LNCAP (cell line): ENCODE data around the gene FNDC11.

Experiments
- TF ChIP-seq, protein P1 (sequence below): fragments of 450-650 bp; IDR thresholded peaks from 2 replicates; pipeline ENCODE4 v1.5.1; 2017; ENCODE audit warnings: mild to moderate bottlenecking

The FNDC11 gene

GRCh38 chr20:63591786-63592355 is 37.9 kb downstream of the FNDC11 start:
- TF ChIP-seq, protein P1, sequence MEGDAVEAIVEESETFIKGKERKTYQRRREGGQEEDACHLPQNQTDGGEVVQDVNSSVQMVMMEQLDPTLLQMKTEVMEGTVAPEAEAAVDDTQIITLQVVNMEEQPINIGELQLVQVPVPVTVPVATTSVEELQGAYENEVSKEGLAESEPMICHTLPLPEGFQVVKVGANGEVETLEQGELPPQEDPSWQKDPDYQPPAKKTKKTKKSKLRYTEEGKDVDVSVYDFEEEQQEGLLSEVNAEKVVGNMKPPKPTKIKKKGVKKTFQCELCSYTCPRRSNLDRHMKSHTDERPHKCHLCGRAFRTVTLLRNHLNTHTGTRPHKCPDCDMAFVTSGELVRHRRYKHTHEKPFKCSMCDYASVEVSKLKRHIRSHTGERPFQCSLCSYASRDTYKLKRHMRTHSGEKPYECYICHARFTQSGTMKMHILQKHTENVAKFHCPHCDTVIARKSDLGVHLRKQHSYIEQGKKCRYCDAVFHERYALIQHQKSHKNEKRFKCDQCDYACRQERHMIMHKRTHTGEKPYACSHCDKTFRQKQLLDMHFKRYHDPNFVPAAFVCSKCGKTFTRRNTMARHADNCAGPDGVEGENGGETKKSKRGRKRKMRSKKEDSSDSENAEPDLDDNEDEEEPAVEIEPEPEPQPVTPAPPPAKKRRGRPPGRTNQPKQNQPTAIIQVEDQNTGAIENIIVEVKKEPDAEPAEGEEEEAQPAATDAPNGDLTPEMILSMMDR: no peak

DNA sequence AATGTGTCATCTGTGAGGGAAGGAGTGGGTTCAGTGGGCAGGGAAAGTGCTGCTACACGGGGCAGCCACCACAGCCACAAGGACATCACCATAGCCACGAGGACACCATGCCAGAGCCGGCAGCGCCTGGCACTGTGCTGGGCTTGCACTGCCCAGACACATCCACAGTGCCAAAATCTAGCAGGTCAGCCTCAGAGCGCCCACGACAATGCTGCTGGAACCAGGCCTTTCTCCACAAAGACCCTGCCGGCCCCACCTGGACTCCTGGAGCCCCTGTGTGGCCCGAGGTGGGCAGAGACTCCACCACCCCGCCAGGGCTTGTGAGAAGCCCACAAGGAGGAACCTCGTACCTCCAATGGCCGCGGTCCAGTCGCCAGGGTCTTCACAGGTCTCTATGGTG is 38.7 kb downstream of the FNDC11 start:
- TF ChIP-seq, protein P1: no peak

- TF ChIP-seq, protein P1: no peak
Observed at GRCh38 chr20:63594043-63594561, 40.1 kb downstream of the FNDC11 start.

- TF ChIP-seq, protein P1: no peak
Observed at GRCh38 chr20:63595416-63596127, 41.6 kb downstream of the FNDC11 start.

DNA sequence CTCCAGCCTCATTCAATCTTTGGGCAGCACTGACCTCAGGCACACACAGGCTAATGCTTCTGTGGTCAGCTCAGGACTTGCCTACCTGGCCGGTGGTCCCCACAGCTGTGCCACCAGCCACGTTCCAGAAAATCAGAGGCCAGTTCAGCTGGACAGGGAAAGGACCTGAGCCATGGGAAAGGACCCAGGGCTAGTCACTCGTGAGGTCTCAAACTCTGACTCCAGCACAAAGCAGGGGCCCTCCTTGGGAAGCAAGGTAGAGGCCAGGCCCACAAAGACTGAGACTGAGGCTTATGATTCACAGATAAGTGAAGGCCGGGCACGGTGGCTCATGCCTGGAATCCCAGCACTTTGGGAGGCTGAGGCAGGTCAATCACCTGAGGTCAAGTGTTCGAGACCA is 42.5 kb downstream of the FNDC11 start:
- TF ChIP-seq, protein P1: no peak

- TF ChIP-seq, protein P1: no peak
Observed at GRCh38 chr20:63597651-63598478, 43.9 kb downstream of the FNDC11 start.
